GM18505 (cell line): ENCODE measurements around the gene CUL9.

ENCODE experiments used
- ATAC-seq: cut with Tn5 transposase; IDR thresholded peaks from one replicate; pipeline ENCODE4 v1.9.1; 2021; ENCODE audit not compliant: unreplicated experiment
- POLR2A ChIP-seq: IDR thresholded peaks from 4 replicates; pipeline ENCODE4 v1.6.1; 2011; ENCODE audit warnings: borderline replicate concordance; ENCODE audit not compliant: insufficient read depth, insufficient read length; ENCODE audit errors: extremely low read depth

The CUL9 gene

DNA sequence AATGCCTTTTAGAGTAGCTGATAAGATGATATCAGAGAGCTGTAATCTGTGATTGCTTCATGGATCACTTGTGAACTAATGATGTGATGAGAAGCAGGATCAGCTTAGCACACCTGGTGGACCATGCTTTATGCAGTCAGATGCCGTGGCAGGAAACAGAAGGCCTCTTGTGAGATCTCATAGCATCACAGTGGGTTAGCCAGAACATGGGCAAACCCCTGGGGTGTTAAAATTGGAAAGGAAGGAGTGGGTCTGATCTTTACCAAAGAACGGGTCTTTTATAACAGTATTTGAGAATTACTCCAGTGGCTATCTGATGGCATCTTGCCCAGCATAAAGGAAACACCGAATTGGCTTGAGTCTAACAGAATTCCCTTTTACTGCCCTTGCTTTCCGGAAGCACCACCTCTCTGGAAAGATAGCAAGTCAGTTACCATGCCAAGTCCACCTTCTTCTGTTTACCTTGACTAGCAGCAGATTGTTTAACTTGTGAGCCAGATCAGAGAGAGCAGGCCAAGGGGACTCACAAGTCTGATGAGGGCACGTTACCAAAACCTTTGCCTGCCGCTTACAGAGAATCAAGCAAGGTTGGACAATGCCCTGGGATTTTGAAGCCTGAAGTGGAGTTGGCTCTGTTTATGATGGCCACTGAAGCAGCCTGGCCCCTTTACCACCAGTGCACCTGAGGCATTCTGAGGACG lies 31.8 kb upstream of the CUL9 start:
- no peak for TF ChIP-seq POLR2A
- no peak for ATAC-seq

DNA sequence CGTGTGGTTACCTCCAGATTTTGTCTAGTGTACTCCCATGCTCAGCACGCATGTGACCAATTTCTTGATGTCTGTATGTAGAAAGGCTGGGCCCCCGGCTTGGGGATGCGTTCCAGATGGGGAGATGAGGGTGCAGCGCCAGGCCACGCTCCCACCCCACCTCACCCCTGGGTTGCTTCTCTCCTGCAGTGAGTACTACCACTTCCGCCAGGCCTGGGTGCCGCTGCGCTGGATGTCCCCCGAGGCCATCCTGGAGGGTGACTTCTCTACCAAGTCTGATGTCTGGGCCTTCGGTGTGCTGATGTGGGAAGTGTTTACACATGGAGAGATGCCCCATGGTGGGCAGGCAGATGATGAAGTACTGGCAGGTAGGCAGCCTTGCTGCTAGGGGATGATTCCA lies 22.4 kb upstream of the CUL9 start:
- no peak for TF ChIP-seq POLR2A
- ATAC-seq = no peak

DNA sequence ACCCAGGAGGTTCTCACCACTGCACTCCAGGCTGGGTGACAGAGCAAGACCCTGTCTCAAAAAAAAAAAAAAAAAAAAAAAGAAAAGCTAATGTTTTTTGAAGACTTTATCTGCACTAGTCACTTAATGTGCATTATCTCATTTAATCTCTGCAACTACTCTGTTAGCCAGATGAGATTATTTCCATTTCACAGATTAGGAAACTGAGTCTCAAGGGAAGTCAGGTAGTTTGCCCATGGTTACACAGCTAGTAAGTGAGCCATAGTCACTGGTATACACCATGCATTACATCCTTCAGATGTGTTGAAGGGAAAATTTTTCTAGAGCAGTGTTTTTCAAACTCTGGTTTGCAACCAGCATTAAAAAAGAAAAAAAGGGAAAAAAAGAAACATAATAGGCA lies 18.1 kb upstream of the CUL9 start:
- no peak for TF ChIP-seq POLR2A
- no peak for ATAC-seq

DNA sequence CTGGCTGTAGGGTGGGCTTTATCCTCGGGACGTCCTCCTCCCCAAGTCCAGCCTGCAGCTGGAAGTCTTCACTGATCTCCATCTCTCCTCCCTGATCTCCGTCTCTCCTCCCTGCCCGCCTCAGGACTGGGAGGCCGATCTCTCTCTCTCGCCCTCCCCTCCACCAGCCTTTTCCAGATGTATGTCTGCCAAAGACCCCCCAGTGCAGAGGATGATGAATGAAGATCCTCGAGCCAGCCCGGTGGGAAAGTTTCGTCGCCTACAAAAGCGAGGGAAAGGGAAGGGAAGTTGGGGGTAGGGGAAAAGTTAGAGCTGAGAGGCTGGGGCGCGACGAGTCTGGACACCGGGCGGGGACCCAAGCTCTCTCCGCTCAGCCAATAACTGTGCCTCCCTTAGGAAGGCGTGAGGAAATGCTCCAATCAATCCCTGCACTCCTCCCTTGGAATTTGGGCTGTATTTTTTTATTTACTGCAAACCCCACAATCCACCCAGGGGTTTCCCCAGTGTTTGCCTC lies 11.5 kb upstream of the CUL9 start:
- TF ChIP-seq POLR2A = no peak
- no peak for ATAC-seq

- peak; percentile 48 for ATAC-seq
- TF ChIP-seq POLR2A = peak; percentile 71
These were observed 10.9 kb upstream of the CUL9 start, which contains the start of gene SRF for GRCh38 chr6:43170931-43171706. Gene SRF, plus strand, starts transcription at chr6:43171269. Its CDS starts 388 bp downstream, at chr6:43171657.

- peak; percentile 4 for ATAC-seq
- TF ChIP-seq POLR2A = no peak
These were observed 10.3 kb upstream of the CUL9 start for GRCh38 chr6:43171707-43172103.

- peak; percentile 38 for TF ChIP-seq POLR2A
- no peak for ATAC-seq
These were observed 9.6 kb upstream of the CUL9 start for GRCh38 chr6:43172104-43173007.

DNA sequence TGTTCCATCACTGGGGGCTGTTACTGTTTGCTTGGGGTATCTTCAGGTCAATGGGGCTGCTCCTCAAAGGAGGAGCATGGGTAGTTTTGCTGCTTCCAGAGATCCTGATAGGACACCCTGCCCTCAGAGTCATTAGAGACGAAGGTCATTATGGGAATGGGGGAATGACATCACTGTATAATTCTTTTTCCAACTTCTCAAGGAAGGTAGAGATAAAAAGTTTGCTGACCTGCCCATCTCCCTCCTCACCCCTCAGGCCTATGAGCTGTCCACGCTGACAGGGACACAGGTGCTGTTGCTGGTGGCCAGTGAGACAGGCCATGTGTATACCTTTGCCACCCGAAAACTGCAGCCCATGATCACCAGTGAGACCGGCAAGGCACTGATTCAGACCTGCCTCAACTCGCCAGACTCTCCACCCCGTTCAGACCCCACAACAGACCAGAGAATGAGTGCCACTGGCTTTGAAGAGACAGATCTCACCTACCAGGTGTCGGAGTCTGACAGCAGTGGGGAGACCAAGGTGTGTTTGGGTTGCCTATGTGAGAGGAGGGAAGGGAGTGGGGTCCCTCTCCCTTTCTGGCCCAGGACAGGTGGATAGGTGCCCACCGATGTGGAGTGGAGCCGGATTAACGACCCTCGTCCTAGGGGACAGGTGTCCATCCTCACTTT lies 8.3 kb upstream of the CUL9 start:
- no peak for ATAC-seq
- no peak for TF ChIP-seq POLR2A

DNA sequence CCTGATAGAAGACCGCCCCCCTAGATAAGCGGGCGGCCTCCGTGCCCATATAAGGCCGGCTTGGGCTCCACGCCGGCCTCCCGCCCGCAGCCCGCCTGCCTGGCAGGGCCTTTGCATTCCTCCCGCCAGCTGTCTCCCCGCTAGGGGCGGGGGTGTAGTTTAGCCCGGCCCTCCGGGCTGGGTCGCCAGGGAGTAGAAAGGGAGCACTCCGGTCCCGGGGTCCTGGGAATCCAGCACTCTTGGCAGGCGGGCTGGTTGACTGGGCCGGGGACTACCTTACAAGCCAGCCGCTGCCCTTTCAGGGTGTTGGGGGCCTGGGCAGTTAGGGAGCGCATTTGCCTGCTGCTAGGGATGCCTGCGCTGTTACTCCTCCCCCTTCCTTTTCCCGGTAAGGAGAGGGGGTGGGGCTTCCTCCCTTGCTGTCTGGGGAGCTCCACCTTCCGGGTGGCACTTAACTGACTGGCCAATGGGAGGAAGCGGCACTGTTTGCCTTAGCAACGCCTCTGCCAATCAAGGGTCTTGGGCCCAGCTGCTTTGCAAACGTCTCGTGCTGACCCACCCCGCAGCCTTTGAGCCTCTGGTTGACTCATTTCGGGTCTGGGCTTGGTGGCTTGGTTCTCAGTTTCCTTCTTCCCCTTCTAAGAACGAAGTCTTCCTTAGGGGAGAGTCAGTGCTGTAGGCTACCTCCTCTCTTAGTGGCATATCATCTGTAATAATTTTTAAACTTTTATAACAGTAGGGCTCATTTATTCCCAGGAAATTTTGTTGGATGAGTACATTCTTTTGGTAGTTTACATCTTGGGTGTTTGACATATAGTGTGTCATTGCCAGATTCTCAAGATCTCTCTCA lies 7.5 kb upstream of the CUL9 start:
- TF ChIP-seq POLR2A = no peak
- peak; percentile 59 for ATAC-seq

DNA sequence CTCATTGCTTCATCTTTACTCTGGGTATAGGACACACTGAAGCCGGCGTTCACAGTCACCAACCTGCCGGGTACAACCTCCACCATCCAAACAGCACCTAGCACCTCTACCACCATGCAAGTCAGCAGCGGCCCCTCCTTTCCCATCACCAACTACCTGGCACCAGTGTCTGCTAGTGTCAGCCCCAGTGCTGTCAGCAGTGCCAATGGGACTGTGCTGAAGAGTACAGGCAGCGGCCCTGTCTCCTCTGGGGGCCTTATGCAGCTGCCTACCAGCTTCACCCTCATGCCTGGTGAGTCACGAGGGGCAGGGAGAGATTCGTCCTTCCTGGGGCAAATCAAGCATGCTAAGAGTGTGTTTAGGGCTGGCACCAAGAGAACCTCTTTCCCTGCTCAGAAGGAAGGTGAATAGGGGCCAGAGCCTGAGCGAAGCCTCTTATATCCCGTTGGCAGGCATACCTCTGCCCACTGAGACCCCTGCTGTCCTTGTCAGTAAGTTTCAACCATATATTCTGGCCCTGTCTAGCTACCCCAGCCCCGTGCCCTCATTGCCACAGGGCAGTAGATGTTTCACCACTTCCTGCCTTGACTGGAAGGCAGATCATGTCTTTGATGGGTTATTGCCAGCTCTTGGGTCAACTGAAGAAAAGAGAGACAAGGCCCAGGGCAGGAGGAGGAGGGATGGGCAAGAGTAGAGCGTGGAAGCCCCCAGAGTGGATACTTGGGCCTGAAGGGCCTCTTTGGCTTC lies 6.1 kb upstream of the CUL9 start:
- ATAC-seq = no peak

GRCh38 chr6:43176423-43176786 lies 5.6 kb upstream of the CUL9 start:
- TF ChIP-seq POLR2A = no peak
- no peak for ATAC-seq

More for the DNA sequence above, 6.1 kb upstream of the CUL9 start:
- TF ChIP-seq POLR2A = no peak
